ENCODE measurements around the gene MFSD2B. TPM values are rescaled to one million over a fixed set of nuclear protein-coding genes. Genes with fewer than 3 reads are reported as not detected.

MFSD2B gene
- total and polyA plus RNA-seq, 11 donors, result 0.01 to 0.19 (median 0.09) TPM; not detected in 8

DNA sequence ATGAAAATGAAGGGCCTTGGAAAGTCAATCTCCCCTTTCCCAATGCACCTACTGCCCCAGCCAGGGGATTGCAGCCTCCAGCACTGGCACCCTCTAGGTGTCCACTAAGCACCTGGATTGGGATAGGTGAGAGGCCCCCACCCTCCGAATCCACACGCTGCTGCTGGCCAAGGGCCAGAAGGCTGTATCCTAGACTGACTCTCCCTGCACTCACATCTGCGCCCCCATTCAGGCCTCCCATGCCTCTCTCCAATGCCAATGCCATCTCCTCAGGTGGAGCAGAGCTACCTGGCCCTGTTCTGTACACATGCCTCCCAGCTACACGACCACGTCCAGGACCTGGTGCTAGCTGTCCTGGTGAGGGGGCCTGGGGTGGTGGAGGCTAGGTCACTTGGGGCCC lies 9.8 kb downstream of the MFSD2B start:
- DNase-seq, result no peak
- ATAC-seq, result no peak
- H3K4me1 ChIP-seq, result no peaks in the 10 kb centered on the region
- no peaks in the 10 kb centered on the region for H3K9me3 ChIP-seq
- intact Hi-C loops (cut with DNase I), result no loop called here
- TF ChIP-seq POLR2A (IDR thresholded peaks at IDR 0.05), result no peak
- TF ChIP-seq, protein P1, sequence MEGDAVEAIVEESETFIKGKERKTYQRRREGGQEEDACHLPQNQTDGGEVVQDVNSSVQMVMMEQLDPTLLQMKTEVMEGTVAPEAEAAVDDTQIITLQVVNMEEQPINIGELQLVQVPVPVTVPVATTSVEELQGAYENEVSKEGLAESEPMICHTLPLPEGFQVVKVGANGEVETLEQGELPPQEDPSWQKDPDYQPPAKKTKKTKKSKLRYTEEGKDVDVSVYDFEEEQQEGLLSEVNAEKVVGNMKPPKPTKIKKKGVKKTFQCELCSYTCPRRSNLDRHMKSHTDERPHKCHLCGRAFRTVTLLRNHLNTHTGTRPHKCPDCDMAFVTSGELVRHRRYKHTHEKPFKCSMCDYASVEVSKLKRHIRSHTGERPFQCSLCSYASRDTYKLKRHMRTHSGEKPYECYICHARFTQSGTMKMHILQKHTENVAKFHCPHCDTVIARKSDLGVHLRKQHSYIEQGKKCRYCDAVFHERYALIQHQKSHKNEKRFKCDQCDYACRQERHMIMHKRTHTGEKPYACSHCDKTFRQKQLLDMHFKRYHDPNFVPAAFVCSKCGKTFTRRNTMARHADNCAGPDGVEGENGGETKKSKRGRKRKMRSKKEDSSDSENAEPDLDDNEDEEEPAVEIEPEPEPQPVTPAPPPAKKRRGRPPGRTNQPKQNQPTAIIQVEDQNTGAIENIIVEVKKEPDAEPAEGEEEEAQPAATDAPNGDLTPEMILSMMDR (IDR thresholded peaks at IDR 0.05), result no peak
- H3K27me3 ChIP-seq, result no peaks in the 10 kb centered on the region
- WGBS, 4 donors, result 82 to 93% (median 89%) methylated on average over 5 of the region's 5 CpGs
- no peak overlapping the region for H3K27ac ChIP-seq
- peaks cover 0 to 14% (median 0%) of the 10 kb centered on the region in 9 donors for H3K36me3 ChIP-seq
- no peak overlapping the region for H3K4me3 ChIP-seq

DNA sequence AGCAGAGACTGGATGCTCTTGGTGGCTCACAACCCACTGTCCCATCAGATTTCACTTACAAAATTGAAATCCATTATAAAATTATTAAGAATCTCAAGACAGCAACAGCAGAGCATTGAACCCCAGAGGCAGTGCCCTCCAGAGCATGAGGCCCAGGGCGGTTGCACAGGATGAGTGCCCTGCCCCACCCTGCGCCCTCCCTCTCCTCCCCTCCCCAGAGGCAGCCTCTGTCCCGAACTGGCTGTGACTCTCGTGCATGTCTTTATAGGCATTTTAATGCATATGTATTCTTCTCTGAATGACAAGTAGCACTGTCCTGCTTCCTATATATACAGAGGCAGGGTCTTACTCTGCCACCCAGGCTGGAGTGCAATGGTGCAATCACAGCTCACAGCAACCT lies 10.4 kb downstream of the MFSD2B start:
- TF ChIP-seq, protein P1 (IDR thresholded peaks at IDR 0.05), result no peak
- TF ChIP-seq POLR2A (IDR thresholded peaks at IDR 0.05), result no peak
- no peaks in the 10 kb centered on the region for H3K4me1 ChIP-seq
- no peaks in the 10 kb centered on the region for H3K9me3 ChIP-seq
- H3K27ac ChIP-seq, result no peak overlapping the region
- DNase-seq (no peak), ATAC-seq (no peak)
- no peak overlapping the region for H3K4me3 ChIP-seq
- no peaks in the 10 kb centered on the region for H3K27me3 ChIP-seq
- peaks cover 0 to 14% (median 3%) of the 10 kb centered on the region in 9 donors for H3K36me3 ChIP-seq
- intact Hi-C loops (cut with DNase I), result no loop called here
- 68 to 93% (median 84%) methylated on average over 4 of the region's 4 CpGs for WGBS, 4 donors

DNA sequence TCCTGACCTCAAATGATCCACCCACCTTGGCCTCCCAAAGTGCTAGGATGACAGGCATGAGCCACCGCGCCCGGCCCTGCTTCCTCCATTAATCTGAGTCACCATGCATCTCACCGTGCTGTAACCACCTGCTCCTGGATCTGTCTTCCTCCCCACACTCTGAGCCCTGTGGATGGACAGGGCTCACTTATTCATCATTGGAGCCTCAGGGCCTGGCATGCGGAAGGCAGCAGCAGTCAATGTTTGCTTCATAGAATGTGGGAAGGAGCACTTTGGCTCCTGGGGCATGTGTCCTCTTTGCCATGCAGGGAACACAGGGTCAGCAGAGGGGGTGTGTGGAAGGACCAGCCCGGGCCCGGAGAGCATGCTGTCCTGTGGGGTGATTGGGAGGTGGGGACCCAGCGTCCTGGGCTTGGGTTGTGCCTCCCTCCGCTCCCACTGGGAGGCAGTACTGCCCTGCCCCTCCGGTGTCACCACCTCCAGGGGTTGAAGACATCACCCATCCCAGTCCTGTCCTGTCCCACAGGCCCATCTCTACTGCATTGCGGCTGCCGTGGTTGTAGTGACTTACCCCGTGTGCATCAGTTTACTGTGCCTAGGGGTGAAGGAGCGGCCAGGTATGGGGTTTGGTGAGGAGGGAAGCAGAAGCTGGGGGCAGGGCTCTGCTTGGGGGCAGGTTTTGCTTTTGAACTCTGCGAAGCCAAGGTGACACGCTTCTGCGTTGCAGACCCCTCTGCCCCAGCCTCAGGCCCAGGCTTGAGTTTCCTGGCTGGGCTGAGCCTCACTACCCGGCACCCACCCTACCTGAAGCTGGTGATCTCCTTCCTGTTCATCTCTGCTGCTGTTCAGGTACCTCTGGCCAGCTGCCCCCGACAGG lies 11.5 kb downstream of the MFSD2B start:
- intact Hi-C loops (cut with DNase I), result no loop called here
- DNase-seq (no peak), ATAC-seq (peak in 2 of 4 donors; percentile 44 to 46)
- no peaks in the 10 kb centered on the region for H3K4me1 ChIP-seq
- TF ChIP-seq POLR2A (IDR thresholded peaks at IDR 0.05), result no peak
- TF ChIP-seq, protein P1 (IDR thresholded peaks at IDR 0.05), result peak in 3 of 12 donors; percentile 10 to 19 (median 11)
- no peaks in the 10 kb centered on the region for H3K27me3 ChIP-seq
- H3K4me3 ChIP-seq, result no peak overlapping the region
- 74 to 80% (median 77%) methylated on average over 15 to 19 of the region's 19 CpGs for WGBS, 4 donors
- H3K27ac ChIP-seq, result no peak overlapping the region
- peaks cover 0 to 20% (median 6%) of the 10 kb centered on the region in 9 donors for H3K36me3 ChIP-seq
- no peaks in the 10 kb centered on the region for H3K9me3 ChIP-seq

DNA sequence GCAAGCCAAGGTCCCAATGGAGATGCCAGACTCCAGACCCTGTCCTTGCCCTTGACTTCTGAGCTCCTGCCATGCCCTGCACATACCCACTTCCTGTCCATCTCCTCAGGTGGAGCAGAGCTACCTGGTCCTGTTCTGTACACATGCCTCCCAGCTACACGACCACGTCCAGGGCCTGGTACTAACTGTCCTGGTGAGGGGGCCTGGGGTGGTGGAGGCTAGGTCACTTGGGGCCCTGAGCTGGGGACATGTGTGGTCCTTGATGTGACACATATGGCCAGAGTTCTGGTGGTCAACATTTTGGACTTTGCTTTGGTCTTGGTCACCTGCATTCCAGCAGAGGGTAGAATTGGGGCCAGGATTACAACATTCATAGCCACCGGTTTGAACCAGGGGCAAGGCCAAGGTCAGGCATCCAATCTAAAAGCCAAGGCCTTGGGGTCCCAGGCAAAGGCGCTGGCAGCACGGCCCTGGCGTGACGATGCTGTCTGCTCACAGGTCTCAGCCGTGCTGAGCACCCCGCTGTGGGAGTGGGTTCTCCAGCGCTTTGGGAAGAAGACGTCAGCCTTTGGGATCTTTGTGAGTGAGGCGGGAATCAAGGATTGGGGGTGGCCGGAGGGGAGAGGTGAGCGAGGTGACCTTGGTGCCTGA lies 12.6 kb downstream of the MFSD2B start:
- intact Hi-C loops (cut with DNase I), result no loop called here

More for the DNA sequence above, 12.6 kb downstream of the MFSD2B start:
- WGBS, 4 donors, result 94 to 96% (median 94%) methylated on average over 10 to 14 of the region's 14 CpGs
- Histone ChIP-seq H3K4me3 (no peak overlapping the region), H3K27me3 (no peaks in the 10 kb centered on the region), H3K27ac (no peak overlapping the region), H3K9me3 (no peaks in the 10 kb centered on the region), H3K4me1 (no peaks in the 10 kb centered on the region), H3K36me3 (peaks cover 0 to 23% (median 14%) of the 10 kb centered on the region in 9 donors)
- no peak for DNase-seq
- no peak for ATAC-seq
- TF ChIP-seq, protein P1 (IDR thresholded peaks at IDR 0.05), result no peak
- no peak for TF ChIP-seq POLR2A (IDR thresholded peaks at IDR 0.05)

All from heart left ventricle (tissue), 16 donors.